IPS-18a (cell line): ENCODE measurements around the gene LRRC27.

ENCODE experiments used
- H3K27ac ChIP-seq: one replicate; pipeline ENCODE4 v1.5.1; 2013; ENCODE audit warnings: low read length
- H3K27me3 ChIP-seq: one replicate; pipeline ENCODE4 v1.6.1; 2013; ENCODE audit warnings: mild to moderate bottlenecking, low read length; ENCODE audit not compliant: control insufficient read depth, insufficient read depth
- H3K36me3 ChIP-seq: one replicate; pipeline ENCODE4 v1.6.1; 2013; ENCODE audit warnings: low read depth, low read length; ENCODE audit not compliant: control insufficient read depth
- H3K4me1 ChIP-seq: one replicate; pipeline ENCODE4 v1.6.1; 2013; ENCODE audit warnings: low read depth, low read length; ENCODE audit not compliant: control insufficient read depth
- H3K4me3 ChIP-seq: one replicate; pipeline ENCODE4 v1.5.1; 2013; ENCODE audit warnings: low read length
- H3K9ac ChIP-seq: one replicate; pipeline ENCODE4 v1.6.1; 2013; ENCODE audit warnings: mild to moderate bottlenecking, low read length, moderate library complexity
- H3K9me3 ChIP-seq: one replicate; pipeline ENCODE4 v1.6.1; 2013; ENCODE audit warnings: low read depth, low read length; ENCODE audit not compliant: control insufficient read depth

Gene LRRC27

GRCh38 chr10:132420981-132421846 is 89.2 kb downstream of the LRRC27 start:
- Histone ChIP-seq H3K36me3 (no peaks in the 10 kb centered on the region), H3K9ac (no peak overlapping the region), H3K9me3 (no peaks in the 10 kb centered on the region), H3K4me3 (no peak overlapping the region), H3K27me3 (no peaks in the 10 kb centered on the region), H3K27ac (no peak overlapping the region), H3K4me1 (peaks cover 18% of the 10 kb centered on the region)

DNA sequence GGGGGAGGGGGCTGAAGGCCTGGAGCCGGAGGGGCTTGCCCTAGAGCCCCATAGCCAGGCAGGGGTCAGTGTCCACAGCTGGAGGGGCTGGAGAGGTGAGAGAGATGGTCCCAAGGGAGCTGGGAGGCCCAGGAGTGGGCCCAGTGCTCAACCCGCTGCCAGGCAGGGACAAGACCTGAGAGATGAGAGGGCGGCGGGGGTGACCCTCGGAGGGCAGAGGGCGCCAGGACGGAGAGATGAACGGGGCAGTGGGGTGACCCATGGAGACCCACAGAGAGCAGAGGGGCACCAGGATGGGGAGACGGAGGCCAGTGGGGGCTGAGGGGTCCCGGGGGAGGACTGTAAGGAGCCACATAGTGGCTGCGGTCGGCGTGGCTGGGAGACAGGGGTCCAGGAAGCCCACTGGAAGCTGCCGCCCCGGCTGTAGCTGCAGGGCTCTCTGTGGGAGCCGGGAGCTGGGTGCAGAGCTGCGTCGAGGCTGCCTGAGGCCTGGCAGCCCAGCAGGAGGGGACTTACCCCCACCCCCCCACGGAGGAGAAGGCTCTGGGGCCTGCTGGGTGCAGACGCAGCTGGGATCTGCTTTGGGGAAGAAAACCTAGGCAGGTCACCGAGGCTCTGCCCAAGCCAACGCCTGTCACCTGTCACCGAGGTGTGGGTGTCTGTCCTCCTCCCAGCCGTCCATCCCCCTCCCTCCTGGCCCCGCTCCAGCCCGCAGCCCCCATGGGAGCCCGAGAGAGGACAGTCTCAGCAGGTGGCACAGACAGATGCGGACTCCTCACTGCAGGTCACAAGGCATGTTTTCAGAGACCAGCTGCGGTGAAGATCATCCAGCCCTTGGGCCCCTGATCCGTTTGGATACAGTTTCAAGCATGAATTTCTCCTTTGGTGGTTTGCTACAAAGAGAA is 90.1 kb downstream of the LRRC27 start:
- no peaks in the 10 kb centered on the region for H3K36me3 ChIP-seq
- H3K27me3 ChIP-seq: no peaks in the 10 kb centered on the region
- no peak overlapping the region for H3K4me3 ChIP-seq
- no peak overlapping the region for H3K27ac ChIP-seq
- H3K9me3 ChIP-seq: no peaks in the 10 kb centered on the region
- peaks cover 18% of the 10 kb centered on the region for H3K4me1 ChIP-seq
- H3K9ac ChIP-seq: no peak overlapping the region

GRCh38 chr10:132422903-132423825 is 91.2 kb downstream of the LRRC27 start:
- Histone ChIP-seq H3K4me3 (no peak overlapping the region), H3K9ac (no peak overlapping the region), H3K27ac (no peak overlapping the region)

DNA sequence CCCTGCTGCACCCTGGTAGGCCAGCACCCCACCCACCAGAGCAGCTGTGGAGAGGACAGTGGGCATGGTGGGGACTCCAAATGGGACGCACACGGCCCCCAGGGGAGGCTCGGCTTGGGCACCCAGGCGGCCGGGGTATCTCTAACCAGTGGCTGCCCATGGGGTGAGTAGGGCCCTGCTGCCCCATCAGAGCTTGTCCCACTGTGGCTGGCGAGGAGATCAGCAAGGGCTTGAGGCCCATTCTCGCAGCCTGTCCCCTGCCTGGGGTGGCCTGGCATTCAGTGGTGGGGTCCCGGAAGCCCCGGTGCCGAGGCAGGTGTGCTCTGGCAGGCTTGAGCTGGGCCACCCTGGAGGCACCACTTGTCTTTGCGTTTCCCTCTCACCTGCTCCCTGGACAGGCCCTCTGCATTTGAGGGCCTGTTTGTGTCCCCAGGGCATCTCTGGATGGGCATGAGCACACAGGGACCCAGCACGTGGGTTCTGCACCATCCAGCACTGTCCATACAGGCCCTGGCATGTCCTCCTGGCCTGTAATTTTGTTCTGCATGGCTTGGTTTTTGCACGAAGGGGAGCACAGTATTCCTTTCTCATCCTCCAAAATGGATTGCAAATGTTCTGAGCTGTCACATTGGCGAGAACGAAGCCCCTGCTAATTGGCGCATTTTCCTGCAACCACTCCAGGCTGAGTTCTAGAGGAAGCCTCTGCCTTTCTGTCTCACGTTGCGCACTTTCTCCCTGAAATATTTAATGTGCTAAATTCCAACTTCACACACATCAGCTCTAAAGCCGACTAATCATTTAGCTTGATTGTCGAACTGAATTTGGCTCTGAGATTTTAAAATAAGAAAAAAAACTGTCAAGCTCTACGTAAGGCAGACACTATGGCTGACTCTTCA is 92.2 kb downstream of the LRRC27 start:
- Histone ChIP-seq H3K27ac (no peak overlapping the region), H3K9me3 (no peaks in the 10 kb centered on the region), H3K36me3 (no peaks in the 10 kb centered on the region), H3K9ac (no peak overlapping the region), H3K27me3 (no peaks in the 10 kb centered on the region), H3K4me3 (no peak overlapping the region), H3K4me1 (peaks cover 5% of the 10 kb centered on the region)

More at GRCh38 chr10:132422903-132423825, 91.2 kb downstream of the LRRC27 start:
- H3K36me3 ChIP-seq: no peaks in the 10 kb centered on the region
- H3K9me3 ChIP-seq: no peaks in the 10 kb centered on the region
- peaks cover 14% of the 10 kb centered on the region for H3K4me1 ChIP-seq
- H3K27me3 ChIP-seq: no peaks in the 10 kb centered on the region

- no peaks in the 10 kb centered on the region for H3K27me3 ChIP-seq
- no peak overlapping the region for H3K27ac ChIP-seq
- no peak overlapping the region for H3K4me3 ChIP-seq
- H3K9ac ChIP-seq: no peak overlapping the region
- H3K4me1 ChIP-seq: peaks cover 5% of the 10 kb centered on the region
- H3K9me3 ChIP-seq: no peaks in the 10 kb centered on the region
- no peaks in the 10 kb centered on the region for H3K36me3 ChIP-seq
Observed at GRCh38 chr10:132425029-132425756, 93.2 kb downstream of the LRRC27 start.

DNA sequence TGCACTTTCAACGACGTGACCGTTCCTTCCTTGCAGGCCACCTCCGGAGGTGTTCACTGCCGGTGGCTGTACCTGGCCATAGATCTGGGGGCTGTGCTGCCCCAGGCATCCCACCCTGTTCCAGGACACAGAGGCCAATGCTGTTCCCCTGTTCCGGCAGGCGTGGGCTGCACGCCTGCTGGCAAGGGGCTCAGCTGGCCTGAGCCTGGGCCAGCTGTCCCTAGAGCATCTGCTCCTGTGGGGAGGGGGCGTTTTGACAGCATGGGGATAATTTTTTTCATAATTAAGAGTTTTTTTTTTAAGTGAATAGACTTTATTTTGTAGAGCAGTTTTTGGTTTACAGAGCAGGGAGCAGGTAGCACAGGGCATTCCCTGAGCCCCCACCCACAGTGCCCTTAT is 93.8 kb downstream of the LRRC27 start:
- no peaks in the 10 kb centered on the region for H3K36me3 ChIP-seq
- H3K4me1 ChIP-seq: peaks cover 2% of the 10 kb centered on the region
- H3K27me3 ChIP-seq: no peaks in the 10 kb centered on the region
- no peak overlapping the region for H3K27ac ChIP-seq
- H3K4me3 ChIP-seq: no peak overlapping the region
- no peaks in the 10 kb centered on the region for H3K9me3 ChIP-seq
- no peak overlapping the region for H3K9ac ChIP-seq

- H3K9ac ChIP-seq: no peak overlapping the region
- H3K4me3 ChIP-seq: no peak overlapping the region
- H3K4me1 ChIP-seq: no peaks in the 10 kb centered on the region
- H3K27me3 ChIP-seq: no peaks in the 10 kb centered on the region
- H3K36me3 ChIP-seq: no peaks in the 10 kb centered on the region
- H3K27ac ChIP-seq: no peak overlapping the region
- no peaks in the 10 kb centered on the region for H3K9me3 ChIP-seq
Observed at GRCh38 chr10:132427006-132427771, 95.2 kb downstream of the LRRC27 start.

DNA sequence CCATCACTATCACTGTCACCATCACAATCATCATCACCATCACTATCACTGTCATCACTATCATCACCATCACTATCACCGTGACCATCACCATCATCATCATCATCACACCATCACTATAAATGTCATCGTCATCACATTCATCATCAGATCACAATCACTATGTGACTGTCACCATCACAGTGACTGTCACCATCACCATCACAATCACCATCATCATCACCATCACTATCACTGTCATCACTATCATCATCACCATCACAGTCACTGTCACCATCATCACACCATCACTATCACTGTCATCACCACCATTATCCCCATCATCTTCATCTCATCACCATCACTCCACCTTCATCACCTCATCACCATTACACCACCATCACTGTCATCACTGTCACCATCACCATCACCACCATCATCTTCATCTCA is 96.0 kb downstream of the LRRC27 start:
- Histone ChIP-seq H3K36me3 (no peaks in the 10 kb centered on the region), H3K27ac (no peak overlapping the region), H3K4me1 (no peaks in the 10 kb centered on the region), H3K9ac (no peak overlapping the region), H3K4me3 (no peak overlapping the region), H3K9me3 (no peaks in the 10 kb centered on the region), H3K27me3 (no peaks in the 10 kb centered on the region)

GRCh38 chr10:132428486-132428995 is 96.5 kb downstream of the LRRC27 start:
- Histone ChIP-seq H3K27ac (no peak overlapping the region), H3K9ac (no peak overlapping the region)

More at GRCh38 chr10:132428486-132428995, 96.5 kb downstream of the LRRC27 start:
- no peak overlapping the region for H3K4me3 ChIP-seq
- H3K27me3 ChIP-seq: no peaks in the 10 kb centered on the region
- no peaks in the 10 kb centered on the region for H3K4me1 ChIP-seq
- H3K9me3 ChIP-seq: no peaks in the 10 kb centered on the region
- H3K36me3 ChIP-seq: no peaks in the 10 kb centered on the region
